ENCODE results near the gene PGLYRP4.

- TF ChIP-seq EZH2 (IDR thresholded peaks at IDR 0.05; ENCODE audit: insufficient read depth, poor library complexity, severe bottlenecking) = no peak
- no peak for TF ChIP-seq EZH2phosphoT487 (IDR thresholded peaks at IDR 0.05; ENCODE audit: insufficient read depth, low read depth)
Measured at GRCh38 chr1:153343811-153344717, 4.6 kb downstream of the PGLYRP4 start.
